ENCODE measurements around the gene CRHR2.
"Not testable (repeated sequence)": the region's sequence is repeated elsewhere in the genome, so short reads cannot be mapped to it uniquely, and the experiment has no call there.

The CRHR2 gene
- long read RNA-seq, donor 1: 0 reads
- long read RNA-seq, donor 2: 0 reads
- long read RNA-seq, donor 3: 0 reads
- long read RNA-seq, donor 4: 0 reads
- long read RNA-seq, donor 5: 0 reads
- long read RNA-seq, donor 6: 0 reads
- long read RNA-seq, donor 7: 0 reads
- long read RNA-seq, donor 8: 0 reads

- peak; percentile 77 for DNase-seq
Observed at GRCh38 chr7:30682212-30683083, at the start of gene CRHR2. TSS of gene CRHR2 (minus strand) at chr7:30682456. CDS start at chr7:30682280, 176 bp downstream.

DNA sequence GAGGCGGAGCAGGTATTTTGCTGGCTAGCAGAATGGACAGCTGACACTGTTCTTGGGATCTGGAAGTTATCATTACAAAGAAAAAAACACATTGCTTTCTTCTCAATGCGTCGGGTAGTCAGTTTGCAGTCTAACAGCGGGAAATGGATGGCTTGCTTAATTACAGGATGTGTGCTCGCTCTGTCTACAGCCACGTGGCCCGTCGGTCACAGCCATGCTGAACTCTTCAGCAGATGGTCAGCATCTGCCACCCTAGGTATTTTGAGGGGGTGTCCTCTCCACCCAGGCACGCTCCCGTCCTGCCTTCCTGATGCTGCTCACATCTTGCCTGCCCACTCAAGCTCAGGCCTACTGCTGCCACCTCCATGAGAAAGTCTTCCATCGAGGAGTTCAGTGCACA lies 49.3 kb upstream of the CRHR2 start:
- no peak for DNase-seq

DNA sequence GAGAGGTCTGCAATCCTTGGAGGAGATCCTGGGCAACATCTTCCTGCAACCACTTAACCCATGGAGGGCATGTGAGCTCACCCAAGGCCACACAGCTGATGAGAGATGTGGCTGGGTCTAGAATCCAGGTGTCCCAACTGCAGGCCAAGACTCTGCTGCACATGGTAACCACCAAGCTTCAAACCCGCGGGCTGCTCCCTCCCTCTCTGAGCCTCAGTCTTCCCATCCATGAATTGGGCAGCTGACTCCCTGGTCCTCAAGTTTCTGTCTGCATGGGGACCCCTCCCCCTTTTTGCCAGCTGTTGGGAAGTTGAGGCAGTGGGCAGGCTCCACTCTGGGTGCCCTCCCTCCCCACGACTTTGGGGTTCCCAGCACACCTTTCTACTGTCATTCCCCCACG lies 48.7 kb upstream of the CRHR2 start:
- DNase-seq: no peak

DNA sequence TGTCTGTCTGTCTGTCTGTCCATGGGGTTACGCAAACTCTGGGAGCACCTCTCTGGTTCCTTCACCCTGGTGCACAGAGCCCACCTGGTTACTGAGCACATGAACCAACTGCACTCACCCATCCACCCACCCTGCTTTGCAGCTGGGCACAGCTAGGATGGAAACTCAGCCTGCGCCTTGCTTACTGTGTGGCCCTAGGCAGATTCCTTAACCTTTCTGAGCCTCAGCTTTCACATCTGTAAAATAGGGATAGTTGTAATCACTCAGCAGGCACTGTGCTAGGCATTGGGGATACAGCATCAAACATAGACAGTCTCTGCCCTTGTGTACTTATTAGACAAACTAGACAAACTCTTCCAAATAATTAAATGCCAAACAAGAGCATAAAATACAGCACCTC lies 47.8 kb upstream of the CRHR2 start:
- DNase-seq: no peak

GRCh38 chr7:30729642-30730041 lies 47.4 kb upstream of the CRHR2 start:
- DNase-seq: no peak

DNA sequence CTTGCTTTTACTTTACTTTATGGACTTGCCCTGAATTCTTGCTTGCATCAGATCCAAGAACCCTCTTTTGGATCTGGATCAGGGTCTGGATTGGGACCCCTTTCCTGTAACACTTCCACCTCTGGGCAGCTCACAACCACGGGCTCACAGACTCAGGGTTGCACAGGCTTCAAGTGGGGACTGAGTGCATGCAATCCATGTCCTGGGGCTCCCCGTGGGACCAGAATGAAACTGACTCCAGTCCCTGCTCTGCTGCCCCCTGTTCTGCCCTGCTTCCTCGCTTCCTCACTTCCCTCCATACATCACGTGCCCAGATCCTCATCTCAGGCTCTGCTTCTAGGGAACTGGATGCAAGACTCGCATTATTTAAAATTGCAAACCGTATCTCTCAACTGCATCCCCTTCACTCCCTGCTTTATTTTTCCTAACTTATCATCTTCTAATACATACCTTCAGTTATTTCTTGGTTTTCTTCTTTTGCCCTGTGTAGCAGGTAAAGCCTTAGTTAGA lies 46.4 kb upstream of the CRHR2 start:
- DNase-seq: no peak

DNA sequence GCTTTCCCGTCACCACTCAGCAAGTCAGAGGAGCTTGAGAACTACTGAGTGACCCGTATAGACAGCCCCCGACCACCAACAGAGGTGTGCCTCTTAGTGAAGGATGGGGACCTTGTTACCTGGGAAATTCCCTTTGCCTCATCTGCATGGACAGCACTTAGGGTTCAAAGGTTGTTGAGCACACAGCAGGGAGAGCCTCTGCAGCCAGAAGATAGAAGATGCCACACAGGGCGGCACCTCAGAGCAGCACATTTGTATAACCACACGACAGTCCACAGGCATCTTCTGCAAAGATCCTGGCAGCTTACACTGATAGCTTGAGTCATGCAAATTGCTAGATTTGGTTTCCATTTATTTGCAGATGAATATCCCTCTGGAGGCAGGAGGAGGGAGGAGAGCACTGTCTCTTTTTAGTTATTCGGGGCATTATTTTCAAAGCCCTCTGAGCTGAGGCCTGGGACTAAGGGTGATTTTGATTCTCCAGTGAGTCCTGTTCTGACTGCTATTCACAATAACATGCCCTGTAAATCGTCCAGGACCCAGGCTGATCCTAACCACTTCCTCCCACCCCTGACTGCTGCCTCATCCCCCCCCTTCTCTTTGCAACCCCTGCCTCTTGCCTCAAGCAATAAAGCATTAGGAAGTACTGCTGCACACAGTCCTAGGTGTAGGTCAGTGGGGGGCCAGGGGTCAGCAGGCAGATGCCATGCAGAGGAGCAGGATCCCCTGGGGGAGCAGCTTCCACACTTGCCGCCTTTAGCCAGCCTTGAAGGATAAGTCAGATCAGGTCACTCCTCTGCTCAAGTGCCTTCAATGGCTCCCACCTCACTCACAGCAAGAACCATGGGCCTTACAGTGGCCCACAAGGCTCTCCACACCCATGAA lies 45.0 kb upstream of the CRHR2 start:
- DNase-seq: no peak

GRCh38 chr7:30726296-30727006 lies 44.2 kb upstream of the CRHR2 start:
- no peak for DNase-seq

GRCh38 chr7:30723776-30724175 lies 41.5 kb upstream of the CRHR2 start:
- no peak for DNase-seq

DNA sequence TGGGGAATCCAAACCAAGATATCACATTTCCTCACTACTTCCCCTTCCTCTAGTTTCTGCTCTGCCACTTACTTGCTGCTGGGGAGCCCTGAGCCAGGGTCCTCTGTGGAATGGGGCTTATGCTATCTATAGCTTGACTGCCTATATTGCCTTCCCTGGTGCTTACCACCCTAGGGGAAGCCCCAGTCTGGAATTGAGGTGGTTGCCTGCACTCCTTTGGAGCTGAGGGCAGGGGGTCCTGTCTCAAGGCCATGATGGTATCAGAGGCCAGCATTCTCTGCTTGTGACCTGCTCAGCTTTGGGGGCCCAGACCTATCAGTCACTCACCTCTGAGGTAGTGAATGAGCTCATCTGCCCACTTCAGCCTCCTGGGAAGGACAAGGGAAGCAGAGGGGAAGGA lies 40.4 kb upstream of the CRHR2 start:
- no peak for DNase-seq

DNA sequence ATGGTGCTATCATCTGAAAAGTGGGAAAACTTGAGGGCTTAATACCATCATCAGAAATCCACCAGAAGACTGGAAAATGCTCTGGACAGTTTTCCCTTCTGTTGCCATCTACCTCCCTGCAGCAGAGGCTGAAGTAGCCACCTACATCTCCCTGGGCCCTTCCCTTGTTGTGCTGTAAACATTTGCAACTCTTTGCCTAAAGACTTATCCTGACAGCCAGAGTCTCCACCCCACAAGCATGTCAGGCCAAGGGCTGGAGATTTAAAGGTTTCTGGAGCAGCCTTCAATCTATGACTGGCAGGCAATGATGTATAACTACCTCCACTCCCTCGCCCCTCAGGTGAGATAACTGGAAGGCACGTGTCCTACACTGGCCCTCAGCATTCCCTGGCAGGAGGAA lies 39.9 kb upstream of the CRHR2 start:
- DNase-seq: no peak

DNA sequence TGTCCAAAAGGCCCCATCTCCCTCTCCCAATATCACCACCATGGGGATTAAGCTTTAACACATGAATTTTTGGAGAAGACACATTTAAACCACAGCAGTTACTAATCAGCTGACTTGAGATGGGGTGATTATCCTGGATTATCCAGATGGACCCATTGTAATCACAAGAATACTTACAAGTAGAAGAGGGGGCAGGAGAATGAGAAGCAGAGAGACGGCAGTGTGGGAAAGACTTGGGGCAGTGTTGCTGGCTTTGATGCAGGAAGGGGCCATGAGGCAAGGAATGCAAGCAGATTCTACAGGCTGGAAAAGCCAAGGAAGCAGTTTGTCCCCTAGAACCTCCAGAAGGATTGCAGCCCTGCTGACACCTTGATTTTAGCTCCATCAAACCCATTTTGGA lies 39.0 kb upstream of the CRHR2 start:
- DNase-seq: no peak

GRCh38 chr7:30719434-30719833 lies 37.2 kb upstream of the CRHR2 start:
- DNase-seq: not testable (repeated sequence)

DNA sequence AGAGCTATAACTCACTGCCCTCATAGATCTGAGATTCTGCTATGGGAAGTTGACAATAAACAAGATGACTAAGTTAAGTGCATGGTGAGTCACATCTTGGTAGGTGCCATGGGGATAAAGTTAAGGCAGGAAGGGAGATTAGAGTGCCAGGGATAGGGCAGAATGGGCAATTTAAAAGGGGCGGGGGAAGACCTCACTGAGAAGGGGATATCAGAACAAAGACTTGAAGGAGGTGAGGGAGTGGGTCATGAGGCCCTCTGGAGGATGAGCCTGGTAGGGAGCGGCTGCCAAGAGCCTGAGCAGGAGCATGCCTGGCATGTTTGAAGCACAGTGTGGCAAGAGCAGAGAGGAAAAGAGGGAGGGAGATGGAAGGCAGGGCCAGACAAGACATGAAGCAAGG lies 34.9 kb upstream of the CRHR2 start:
- DNase-seq: no peak

DNA sequence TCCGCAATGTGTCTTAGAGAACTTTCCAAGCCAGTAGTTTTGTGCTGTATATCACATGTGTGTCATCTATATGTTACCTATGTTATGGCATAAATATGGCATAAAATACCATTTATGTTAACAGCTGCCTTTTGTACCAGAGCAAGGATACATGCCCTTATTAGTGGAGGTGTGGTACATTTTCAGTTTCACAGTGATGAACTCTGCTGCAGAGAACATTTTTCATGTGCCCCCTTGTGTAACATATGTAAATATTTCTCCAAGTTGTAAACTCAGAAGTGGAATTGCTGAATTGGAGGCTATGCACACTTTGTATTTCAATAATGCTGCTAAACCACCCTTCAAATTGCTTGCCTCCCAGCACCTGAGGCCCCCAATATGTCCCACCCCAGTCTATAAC lies 31.9 kb upstream of the CRHR2 start:
- DNase-seq: no peak

DNA sequence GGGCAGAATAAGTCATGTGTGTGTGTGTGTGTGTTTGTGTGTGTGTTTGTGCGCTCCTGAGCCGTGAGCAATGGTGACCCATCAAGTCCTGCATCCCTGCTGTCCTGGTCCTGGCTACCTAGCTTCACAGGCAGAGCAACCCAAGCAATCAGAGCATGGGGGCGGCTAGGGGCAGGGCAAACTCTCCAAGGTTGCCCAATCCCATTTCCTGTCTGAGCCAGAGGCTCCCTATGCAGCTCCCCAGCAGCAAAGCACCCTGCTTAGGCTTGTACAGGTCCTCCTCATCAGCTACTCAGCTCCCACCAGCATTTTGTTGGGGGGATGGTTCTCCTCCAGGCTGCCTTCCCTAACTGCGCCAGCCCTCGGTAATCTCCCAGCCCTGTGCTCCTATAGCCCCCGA lies 31.1 kb upstream of the CRHR2 start:
- no peak for DNase-seq

- no peak for DNase-seq
Observed at GRCh38 chr7:30710669-30711068, 28.4 kb upstream of the CRHR2 start.

DNA sequence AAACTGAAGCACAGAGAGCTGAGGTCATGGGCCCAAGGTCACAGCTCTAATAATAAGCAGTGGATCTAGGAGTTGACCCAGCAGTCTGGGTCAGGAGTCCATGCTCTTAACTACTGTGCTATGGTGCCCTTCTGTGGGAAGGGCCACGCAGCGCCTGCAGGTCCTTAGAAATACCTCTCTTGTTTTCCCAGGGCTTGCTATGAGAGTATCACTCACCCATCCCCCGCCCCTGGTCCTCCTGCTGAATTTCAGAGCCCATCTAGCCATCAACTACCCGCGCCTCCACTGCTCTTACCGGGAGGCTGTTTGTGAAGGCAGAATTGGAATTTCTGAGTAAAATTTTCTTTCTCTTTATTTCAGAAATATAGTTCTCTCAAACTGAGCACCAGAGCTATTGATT lies 27.3 kb upstream of the CRHR2 start:
- DNase-seq: no peak

- DNase-seq: no peak
Observed at GRCh38 chr7:30708983-30709382, 26.7 kb upstream of the CRHR2 start.

GRCh38 chr7:30708412-30708811 lies 26.2 kb upstream of the CRHR2 start:
- DNase-seq: no peak

DNA sequence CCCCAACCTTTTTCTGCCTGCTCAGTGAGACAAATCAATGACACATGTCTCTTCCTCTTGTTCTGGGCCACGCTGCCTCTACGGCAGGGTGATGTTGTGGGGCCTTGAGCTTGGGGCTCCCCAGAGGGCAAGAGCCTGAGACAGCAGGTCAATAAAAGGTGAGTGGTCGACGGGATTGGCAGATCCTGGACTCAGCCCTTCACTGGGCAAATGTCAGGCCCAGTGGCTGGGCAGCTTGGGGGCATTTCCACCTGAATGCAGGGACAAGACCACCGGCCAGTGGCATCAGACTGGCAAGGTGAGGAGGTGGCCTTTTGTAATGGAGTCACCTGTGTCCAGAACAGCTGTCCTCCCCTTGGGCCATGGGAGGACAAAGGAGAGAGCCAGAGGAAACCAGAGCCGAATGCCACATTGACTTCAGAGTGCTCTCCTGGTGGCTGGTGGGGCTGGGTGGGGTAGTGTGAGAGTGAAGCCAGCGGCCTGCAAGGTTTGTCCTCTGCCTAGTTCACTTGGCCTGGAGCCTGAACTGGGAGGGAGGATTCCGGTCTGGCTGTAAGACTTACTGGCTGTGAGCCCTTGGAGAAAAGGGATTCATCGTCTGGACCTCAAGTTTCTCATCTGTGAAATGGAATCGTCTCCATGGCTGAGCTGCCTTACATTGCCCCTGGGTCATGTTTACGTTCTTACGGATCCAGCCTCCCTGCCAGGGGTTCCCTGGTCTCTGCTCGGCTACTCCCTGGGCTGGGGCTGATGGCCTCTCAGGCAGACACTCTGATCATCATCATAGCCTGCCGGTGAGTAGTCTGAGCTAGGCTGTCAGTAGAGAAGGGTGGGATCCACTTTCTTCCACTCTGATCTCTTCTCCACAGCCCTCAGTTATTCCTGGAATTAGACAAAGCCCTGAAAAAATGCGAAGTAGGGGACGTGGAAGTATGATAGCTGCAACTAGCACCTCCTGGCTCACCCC lies 25.4 kb upstream of the CRHR2 start:
- DNase-seq: no peak

Measured in right kidney (tissue), 9 donors.